GM06990 (cell line): ENCODE measurements around the gene GIMD1.

Experiments used
- DNase-seq: peaks from one replicate; pipeline ENCODE4 v3.0.0-alpha.2; 2011; ENCODE audit not compliant: insufficient read length; ENCODE audit errors: extremely low read depth
- H3K27me3 ChIP-seq: replicated peaks from 2 replicates; pipeline ENCODE4 v1.6.0; 2011; ENCODE audit warnings: low read length; ENCODE audit not compliant: control insufficient read depth, insufficient read depth
- H3K36me3 ChIP-seq: 2 replicates; pipeline ENCODE4 v1.5.1; 2011; ENCODE audit warnings: low read length; ENCODE audit not compliant: control insufficient read depth, insufficient read depth
- H3K4me3 ChIP-seq: replicated peaks from 2 replicates; pipeline ENCODE4 v1.5.1; 2011; ENCODE audit warnings: low read depth, mild to moderate bottlenecking, control low read depth, low read length
- CTCF ChIP-seq: IDR thresholded peaks from 2 replicates; pipeline ENCODE4 v1.5.1; 2011; ENCODE audit warnings: low read length, control low read depth, mild to moderate bottlenecking, inconsistent platforms; ENCODE audit not compliant: insufficient read depth, poor library complexity, severe bottlenecking

The GIMD1 gene

GRCh38 chr4:106347167-106347566, 21.4 kb downstream of the GIMD1 start:
- no peak for DNase-seq
- TF ChIP-seq CTCF, result no peak

GRCh38 chr4:106344647-106344970, 24.0 kb downstream of the GIMD1 start:
- no peak for DNase-seq
- H3K27me3 ChIP-seq, result no peaks in the 10 kb centered on the region
- H3K36me3 ChIP-seq, result peaks cover 2% of the 10 kb centered on the region
- no peak overlapping the region for H3K4me3 ChIP-seq
- no peak for TF ChIP-seq CTCF

More at GRCh38 chr4:106347167-106347566, 21.4 kb downstream of the GIMD1 start:
- Histone ChIP-seq H3K27me3 (no peaks in the 10 kb centered on the region), H3K36me3 (peaks cover 2% of the 10 kb centered on the region; the same call in 1 of the 2 replicates), H3K4me3 (no peak overlapping the region)

- peaks cover 2% of the 10 kb centered on the region for H3K36me3 ChIP-seq
- TF ChIP-seq CTCF, result no peak
Measured at GRCh38 chr4:106343865-106344646, 24.5 kb downstream of the GIMD1 start.

GRCh38 chr4:106340774-106341173, 27.8 kb downstream of the GIMD1 start:
- no peaks in the 10 kb centered on the region for H3K27me3 ChIP-seq
- no peak for DNase-seq
- TF ChIP-seq CTCF, result no peak
- H3K4me3 ChIP-seq, result no peak overlapping the region
- H3K36me3 ChIP-seq, result peaks cover 7% of the 10 kb centered on the region

More at GRCh38 chr4:106343865-106344646, 24.5 kb downstream of the GIMD1 start:
- no peak for DNase-seq
- H3K27me3 ChIP-seq, result no peaks in the 10 kb centered on the region
- no peak overlapping the region for H3K4me3 ChIP-seq

GRCh38 chr4:106339431-106339830, 29.1 kb downstream of the GIMD1 start:
- H3K36me3 ChIP-seq, result peaks cover 7% of the 10 kb centered on the region

More at GRCh38 chr4:106339431-106339830, 29.1 kb downstream of the GIMD1 start:
- TF ChIP-seq CTCF, result no peak
- no peak for DNase-seq
- Histone ChIP-seq H3K27me3 (no peaks in the 10 kb centered on the region), H3K4me3 (no peak overlapping the region)
